ENCODE data around the gene DRD3. TPM values are rescaled to one million over a fixed set of nuclear protein-coding genes. Genes with fewer than 3 reads are reported as not detected.

Gene DRD3
- total RNA-seq, 1 experiment from 2014 or later: not detected

GRCh38 chr3:114217266-114217665 is 38.4 kb upstream of the DRD3 start:
- Mint-ChIP-seq H3K9me3 (no peaks in the 10 kb centered on the region), H3K27ac (no peak overlapping the region), H3K27me3 (ENCODE audit: low read depth) (no peaks in the 10 kb centered on the region; the same call in none of the 2 replicates), H3K4me1 (peaks cover 6 to 10% of the 10 kb centered on the region in 2 experiments), H3K4me3 (no peak overlapping the region), H3K36me3 (ENCODE audit: insufficient read depth in 1 of 3, low read depth in 3 of 3) (no peaks in the 10 kb centered on the region)
- Histone ChIP-seq H3K27ac (ENCODE audit: insufficient read length, low read depth, low read length) (no peak overlapping the region), H3K27me3 (ENCODE audit: insufficient read depth, low read length) (no peaks in the 10 kb centered on the region; the same call in 1 of the 2 replicates), H4K8ac (replicated peaks; ENCODE audit: insufficient read length, low read depth, low read length) (no peak overlapping the region), H3K4me1 (ENCODE audit: insufficient read depth, low read length) (peaks cover 9% of the 10 kb centered on the region), H2BK5ac (ENCODE audit: insufficient read length, low read length) (no peak overlapping the region), H2AK5ac (ENCODE audit: insufficient read length, low read length) (no peak overlapping the region), H3T11ph (ENCODE audit: low read length) (no peak overlapping the region), H4K5ac (ENCODE audit: insufficient read length, low read depth, low read length) (no peak overlapping the region), H3K23me2 (ENCODE audit: insufficient read length, low read depth, low read length, poor library complexity, severe bottlenecking) (no peaks in the 10 kb centered on the region), H3K4me2 (ENCODE audit: insufficient read depth, insufficient read length, low read length) (no peak overlapping the region), H3K79me1 (ENCODE audit: insufficient read depth, low read depth, low read length, poor library complexity, severe bottlenecking) (no peaks in the 10 kb centered on the region), H3K14ac (ENCODE audit: insufficient read depth, low read length) (no peak overlapping the region), H2BK12ac (ENCODE audit: insufficient read length, low read depth, low read length) (no peak overlapping the region), H2BK20ac (ENCODE audit: low read depth, low read length, poor library complexity, severe bottlenecking) (no peak overlapping the region), H4K20me1 (ENCODE audit: control insufficient read depth, insufficient read depth, insufficient read length) (no peaks in the 10 kb centered on the region), H3K18ac (ENCODE audit: insufficient read length, low read depth, low read length) (no peak overlapping the region), H2AFZ (ENCODE audit: low read length) (no peak overlapping the region), H3K23ac (ENCODE audit: insufficient read length, low read depth, low read length) (no peak overlapping the region), H3K9ac (ENCODE audit: extremely low read depth, insufficient read length, low read length) (no peak overlapping the region), H3K56ac (ENCODE audit: insufficient read length, low read depth, low read length) (no peak overlapping the region), H2BK120ac (ENCODE audit: low read depth, low read length, poor library complexity, severe bottlenecking) (no peak overlapping the region), H4K91ac (ENCODE audit: insufficient read length, low read depth, low read length) (no peak overlapping the region), H3K79me2 (ENCODE audit: insufficient read depth, low read length) (no peaks in the 10 kb centered on the region), H2BK15ac (ENCODE audit: low read depth, low read length) (no peak overlapping the region), H3K4ac (ENCODE audit: low read depth, low read length) (no peak overlapping the region), H3K9me3 (ENCODE audit: control insufficient read depth, low read depth, low read length) (no peaks in the 10 kb centered on the region)
- no peak for DNase-seq
- TF ChIP-seq CTCF (conservative IDR thresholded peaks at IDR 0.05): no peak

Measured in H9 (cell line).